Ascending aorta (tissue), 2 donors: Measurements from ENCODE around the gene ADGRB3. TPM values are rescaled to one million over a fixed set of nuclear protein-coding genes. Genes with fewer than 3 reads are reported as not detected.

Experiments
- DNase-seq, 2 donors: peaks; one replicate each; pipeline ENCODE4 v3.0.0-alpha.2; 2019; ENCODE audit warnings: low spot score in 2 of 2
- H3K27ac ChIP-seq, 2 donors: fragments of 200-600 bp; sonication (generic); one replicate each; pipeline ENCODE4 v1.5.1; 2016 to 2017; ENCODE audit warnings: mild to moderate bottlenecking in 1 of 2
- H3K27me3 ChIP-seq: fragments of 200-600 bp; sonication (generic); one replicate; pipeline ENCODE4 v1.5.1; 2017
- H3K36me3 ChIP-seq, 2 donors: fragments of 200-600 bp; sonication (generic); one replicate each; pipeline ENCODE4 v1.5.1; 2016
- H3K4me1 ChIP-seq, 2 donors: fragments of 200-600 bp; sonication (generic); one replicate each; pipeline ENCODE4 v1.5.1; 2016 to 2017; ENCODE audit warnings: mild to moderate bottlenecking in 1 of 2
- H3K4me3 ChIP-seq, 2 donors: fragments of 200-600 bp; sonication (generic); one replicate each; pipeline ENCODE4 v1.5.1; 2016 to 2017; ENCODE audit warnings: mild to moderate bottlenecking in 1 of 2
- H3K9me3 ChIP-seq, 2 donors: fragments of 200-600 bp; sonication (generic); one replicate each; pipeline ENCODE4 v1.5.1; 2016
- CTCF ChIP-seq, 3 experiments: fragments of 200-600 bp in 2 of 3; fragments of 450-650 bp in 1 of 3; sonication (generic) in 2 of 3; IDR thresholded peaks; one replicate each; pipeline ENCODE4 v1.5.1; 2016 to 2019; ENCODE audit warnings: antibody characterized with exemption in 3 of 3, mild to moderate bottlenecking in 1 of 3, moderate library complexity in 1 of 3
- intact Hi-C: fragments of 100-400 bp; cut with DNase I; formaldehyde crosslinking; loops from one replicate; pipeline ENCODE4 v1.15.1; 2023
- total RNA-seq: library from RNA; depleted of rRNA; stranded (reverse); fragments of >200 nt; gene quantifications from one replicate; pipeline ENCODE4 v1.1.0, GENCODE V29; 2016

ADGRB3 gene
- total RNA-seq, 1 donor from 2014 or later = 4.4 TPM

- Histone ChIP-seq H3K36me3 (no peaks in the 10 kb centered on the region), H3K4me3 (no peak overlapping the region), H3K27ac (no peak overlapping the region), H3K27me3 (no peaks in the 10 kb centered on the region), H3K4me1 (no peaks in the 10 kb centered on the region), H3K9me3 (no peaks in the 10 kb centered on the region)
- DNase-seq = no peak
- TF ChIP-seq CTCF (IDR thresholded peaks at IDR 0.05) = no peak
- intact Hi-C loops = loop anchor here (5.0 to 10.0 kb wide), 2 partner anchors 328 to 1156 kb away; partner anchors contain the start of gene LMBRD1
Observed at GRCh38 chr6:68639211-68639610, 4.1 kb downstream of the ADGRB3 start.

DNA sequence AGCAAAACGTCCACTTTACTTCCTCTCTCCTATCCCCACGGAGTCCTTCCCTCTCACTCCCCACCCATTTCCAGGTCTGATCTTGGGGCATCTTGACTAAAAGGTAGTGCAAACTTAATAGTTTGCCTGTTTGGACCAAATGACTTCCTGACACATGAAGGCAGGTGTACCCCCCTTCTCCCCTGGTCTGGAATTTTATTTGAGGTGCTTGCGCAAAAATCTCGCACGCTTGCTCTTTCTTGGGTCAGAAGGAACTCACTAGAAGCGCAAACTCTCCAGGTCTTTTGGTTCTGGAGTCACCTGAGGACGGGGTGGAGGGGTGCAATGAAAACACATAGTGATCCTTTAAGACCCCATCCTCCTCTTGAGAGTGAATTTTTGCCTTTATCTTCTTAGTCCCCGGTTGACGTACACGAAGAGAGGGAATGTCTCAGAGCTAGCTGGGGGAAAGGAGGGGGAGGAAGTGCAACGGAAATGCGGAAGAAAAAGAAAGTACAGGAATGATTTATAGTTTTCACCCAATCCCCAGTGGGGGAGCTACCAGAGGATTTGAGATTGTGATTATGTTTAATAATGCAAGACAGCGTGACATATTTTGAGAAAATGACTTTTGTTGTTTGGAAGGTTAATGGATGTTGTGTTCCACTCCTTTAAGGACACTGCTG is 4.9 kb downstream of the ADGRB3 start:
- intact Hi-C loops = loop anchor here (5.0 to 10.0 kb wide), 3 partner anchors 97 to 1155 kb away; partner anchors contain the start of gene LMBRD1

DNA sequence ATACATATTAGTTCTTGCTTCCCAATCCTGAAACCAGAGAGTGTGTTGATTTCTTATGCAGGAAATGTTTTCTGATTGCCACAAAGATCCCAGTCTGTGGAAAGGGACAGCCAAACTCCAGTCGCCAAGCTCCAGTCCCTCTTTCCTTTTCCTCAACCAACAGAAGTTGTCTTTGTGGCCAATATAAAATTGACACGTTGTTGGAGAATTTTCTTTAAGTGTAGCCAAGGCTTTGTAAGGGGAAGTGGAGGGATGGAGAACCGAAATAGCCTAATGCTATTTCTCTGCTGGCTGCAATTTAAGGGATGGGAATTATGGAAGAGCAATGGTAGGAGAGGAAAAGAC is 5.4 kb downstream of the ADGRB3 start:
- Histone ChIP-seq H3K36me3 (no peaks in the 10 kb centered on the region), H3K4me3 (peak overlapping the region; percentile 32 to 52), H3K4me1 (no peaks in the 10 kb centered on the region), H3K27ac (peak overlapping the region in 1 of 2 donors; percentile 43), H3K27me3 (no peaks in the 10 kb centered on the region), H3K9me3 (no peaks in the 10 kb centered on the region)
- DNase-seq = no peak
- no peak for TF ChIP-seq CTCF (IDR thresholded peaks at IDR 0.05)
- intact Hi-C loops = loop anchor here (5.0 kb wide), 1 partner anchor 97 kb away; no protein-coding TSS in a partner anchor

More for the DNA sequence above, 4.9 kb downstream of the ADGRB3 start:
- Histone ChIP-seq H3K4me3 (peak overlapping the region; percentile 32 to 52), H3K27me3 (no peaks in the 10 kb centered on the region), H3K36me3 (no peaks in the 10 kb centered on the region), H3K27ac (peak overlapping the region in 1 of 2 donors; percentile 43), H3K9me3 (no peaks in the 10 kb centered on the region), H3K4me1 (no peaks in the 10 kb centered on the region)
- no peak for DNase-seq
- TF ChIP-seq CTCF (IDR thresholded peaks at IDR 0.05) = no peak

DNA sequence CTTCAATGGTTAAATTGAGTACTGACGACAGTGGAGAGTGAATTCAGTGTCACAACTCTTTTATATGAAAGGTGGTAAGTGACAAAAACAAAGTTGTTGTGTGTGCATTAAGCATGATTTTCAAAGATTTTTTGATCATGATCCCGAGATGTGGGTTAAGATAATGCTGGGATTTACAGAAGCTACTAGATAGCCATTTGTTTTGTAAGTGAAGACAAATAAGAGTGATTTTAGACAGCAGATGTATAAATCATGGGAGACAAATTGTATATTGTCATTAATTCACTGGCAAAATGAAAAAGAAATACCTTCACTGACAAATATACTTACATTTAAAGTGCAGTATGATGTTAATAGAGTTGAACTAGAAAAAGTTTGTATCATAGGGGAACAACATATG is 6.1 kb downstream of the ADGRB3 start:
- no peak overlapping the region for H3K27ac ChIP-seq
- no peaks in the 10 kb centered on the region for H3K27me3 ChIP-seq
- H3K4me1 ChIP-seq = no peaks in the 10 kb centered on the region
- H3K4me3 ChIP-seq = peak overlapping the region in 1 of 2 donors; percentile 52
- intact Hi-C loops = loop anchor here (5.0 kb wide), 1 partner anchor 96 kb away; no protein-coding TSS in a partner anchor
- no peak for DNase-seq
- H3K36me3 ChIP-seq = no peaks in the 10 kb centered on the region
- no peaks in the 10 kb centered on the region for H3K9me3 ChIP-seq
- TF ChIP-seq CTCF (IDR thresholded peaks at IDR 0.05) = no peak

- TF ChIP-seq CTCF (IDR thresholded peaks at IDR 0.05) = no peak
- Histone ChIP-seq H3K9me3 (no peaks in the 10 kb centered on the region), H3K36me3 (no peaks in the 10 kb centered on the region), H3K4me3 (no peak overlapping the region), H3K27me3 (no peaks in the 10 kb centered on the region), H3K27ac (no peak overlapping the region), H3K4me1 (no peaks in the 10 kb centered on the region)
- intact Hi-C loops = loop anchor here (5.0 kb wide), 1 partner anchor 95 kb away; no protein-coding TSS in a partner anchor
- no peak for DNase-seq
Observed at GRCh38 chr6:68642081-68642480, 7.0 kb downstream of the ADGRB3 start.
